WTC11 (cell line): ENCODE data around the gene CPT1B. TPM values are rescaled to one million over a fixed set of nuclear protein-coding genes. Genes with fewer than 3 reads are reported as not detected.

ENCODE experiments used
- AR ChIP-seq: fragments of 250-450 bp; sonication (Bioruptor Pico); IDR thresholded peaks from 2 replicates; pipeline ENCODE4 v1.9.0; 2021; ENCODE audit warnings: mild to moderate bottlenecking
- CDX4 ChIP-seq: fragments of 250-450 bp; sonication (Bioruptor Pico); IDR thresholded peaks from 2 replicates; pipeline ENCODE4 v1.9.0; 2021; ENCODE audit warnings: moderate library complexity, mild to moderate bottlenecking, inconsistent platforms, borderline replicate concordance
- EMX1 ChIP-seq: fragments of 250-450 bp; sonication (Bioruptor Pico); IDR thresholded peaks from 2 replicates; pipeline ENCODE4 v1.8.0; 2021; ENCODE audit warnings: mild to moderate bottlenecking
- ETV6 ChIP-seq: sonication (generic); formaldehyde crosslinking; IDR thresholded peaks from 2 replicates; pipeline ENCODE4 v1.8.1; 2022; ENCODE audit warnings: mild to moderate bottlenecking, missing genetic modification reagents
- GABPB1 ChIP-seq: sonication (generic); formaldehyde crosslinking; IDR thresholded peaks from 2 replicates; pipeline ENCODE4 v1.8.1; 2023; ENCODE audit warnings: mild to moderate bottlenecking, missing genetic modification reagents
- JUN ChIP-seq: sonication (generic); formaldehyde crosslinking; IDR thresholded peaks from 2 replicates; pipeline ENCODE4 v1.8.0; 2023; ENCODE audit warnings: mild to moderate bottlenecking, missing genetic modification reagents
- MLX ChIP-seq: sonication (generic); formaldehyde crosslinking; IDR thresholded peaks from 2 replicates; pipeline ENCODE4 v1.8.1; 2023; ENCODE audit warnings: mild to moderate bottlenecking, missing genetic modification reagents, moderate library complexity
- NFE2L1 ChIP-seq: sonication (generic); formaldehyde crosslinking; IDR thresholded peaks from 2 replicates; pipeline ENCODE4 v1.8.1; 2023; ENCODE audit warnings: missing genetic modification reagents
- NR1H2 ChIP-seq: sonication (generic); formaldehyde crosslinking; IDR thresholded peaks from 2 replicates; pipeline ENCODE4 v1.9.0; 2021; ENCODE audit warnings: mild to moderate bottlenecking, moderate library complexity, missing genetic modification reagents
- NR2C2 ChIP-seq: sonication (generic); formaldehyde crosslinking; IDR thresholded peaks from 2 replicates; pipeline ENCODE4 v1.8.0; 2022; ENCODE audit warnings: mild to moderate bottlenecking, missing genetic modification reagents
- PRDM15 ChIP-seq: sonication (generic); formaldehyde crosslinking; IDR thresholded peaks from 2 replicates; pipeline ENCODE4 v1.8.0; 2022; ENCODE audit warnings: missing genetic modification reagents
- SP1 ChIP-seq: sonication (generic); formaldehyde crosslinking; conservative IDR thresholded peaks from 2 replicates; pipeline ENCODE4 v1.8.1; 2022; ENCODE audit warnings: missing genetic modification reagents
- STAT6 ChIP-seq: sonication (generic); formaldehyde crosslinking; conservative IDR thresholded peaks from 2 replicates; pipeline ENCODE4 v1.8.1; 2023; ENCODE audit warnings: mild to moderate bottlenecking, low read depth, missing genetic modification reagents, moderate library complexity
- TCF7 ChIP-seq: sonication (generic); formaldehyde crosslinking; IDR thresholded peaks from 2 replicates; pipeline ENCODE4 v1.8.0; 2022; ENCODE audit warnings: mild to moderate bottlenecking, low read depth, missing genetic modification reagents, moderate library complexity
- TEAD4 ChIP-seq: sonication (generic); formaldehyde crosslinking; IDR thresholded peaks from 2 replicates; pipeline ENCODE4 v1.8.0; 2022; ENCODE audit warnings: mild to moderate bottlenecking, missing genetic modification reagents
- TP53 ChIP-seq: sonication (generic); formaldehyde crosslinking; IDR thresholded peaks from 2 replicates; pipeline ENCODE4 v1.8.1; 2023; ENCODE audit warnings: mild to moderate bottlenecking, missing genetic modification reagents
- USF2 ChIP-seq: sonication (generic); formaldehyde crosslinking; IDR thresholded peaks from 2 replicates; pipeline ENCODE4 v1.8.1; 2023; ENCODE audit warnings: mild to moderate bottlenecking, missing genetic modification reagents, moderate library complexity
- ZBTB43 ChIP-seq: sonication (generic); formaldehyde crosslinking; IDR thresholded peaks from 2 replicates; pipeline ENCODE4 v1.8.1; 2023; ENCODE audit warnings: mild to moderate bottlenecking, missing genetic modification reagents
- ZMAT4 ChIP-seq: fragments of 250-450 bp; sonication (Bioruptor Pico); IDR thresholded peaks from 2 replicates; pipeline ENCODE4 v1.9.0; 2021; ENCODE audit warnings: mild to moderate bottlenecking
- ZNF121 ChIP-seq: sonication (generic); formaldehyde crosslinking; IDR thresholded peaks from 2 replicates; pipeline ENCODE4 v1.8.0; 2023; ENCODE audit warnings: missing genetic modification reagents
- ZNF138 ChIP-seq: sonication (generic); formaldehyde crosslinking; conservative IDR thresholded peaks from 2 replicates; pipeline ENCODE4 v1.8.1; 2022; ENCODE audit warnings: mild to moderate bottlenecking, moderate library complexity, missing genetic modification reagents
- ZNF317 ChIP-seq: sonication (generic); formaldehyde crosslinking; IDR thresholded peaks from 2 replicates; pipeline ENCODE4 v1.8.1; 2023; ENCODE audit warnings: low read depth, mild to moderate bottlenecking, moderate library complexity, missing genetic modification reagents, borderline replicate concordance
- ZNF416 ChIP-seq: fragments of 250-450 bp; sonication (Bioruptor Pico); IDR thresholded peaks from 2 replicates; pipeline ENCODE4 v1.9.0; 2021; ENCODE audit warnings: mild to moderate bottlenecking, inconsistent platforms
- ZNF512 ChIP-seq: sonication (generic); formaldehyde crosslinking; IDR thresholded peaks from 2 replicates; pipeline ENCODE4 v1.8.1; 2022; ENCODE audit warnings: missing genetic modification reagents, borderline replicate concordance
- total RNA-seq: library from RNA; stranded (reverse); gene quantifications from 3 replicates; pipeline ENCODE4 v1.2.3, GENCODE V29; 2021

Gene CPT1B
- total RNA-seq, 1 experiment from 2014 or later, result 33.7 TPM

- TF ChIP-seq PRDM15 (CRISPR knock-in tag) (peak; percentile 82), ZNF512 (peak; percentile 90; the same call in 1 of the 2 replicates), STAT6 (CRISPR knock-in tag) (0 out of 2 replicates have a peak, but pooled peaks have one; percentile 60), EMX1 (CRISPR knock-in tag) (peak; percentile 43; the same call in 1 of the 2 replicates), ZNF416 (CRISPR knock-in tag) (0 out of 2 replicates have a peak, but pooled peaks have one; percentile 40), AR (CRISPR knock-in tag) (no peak), ZMAT4 (CRISPR knock-in tag) (no peak), GABPB1 (peak; percentile 80; the same call in 1 of the 2 replicates), ETV6 (CRISPR knock-in tag) (peak; percentile 96), ZBTB43 (peak; percentile 97), TP53 (CRISPR knock-in tag) (peak; percentile 96), NFE2L1 (CRISPR knock-in tag) (peak; percentile 96), ZNF317 (CRISPR knock-in tag) (peak; percentile 84), ZNF121 (CRISPR knock-in tag) (peak; percentile 90), ZNF138 (0 out of 2 replicates have a peak, but pooled peaks have one; percentile 35), NR2C2 (peak; percentile 87), MLX (CRISPR knock-in tag) (peak; percentile 96; the same call in 1 of the 2 replicates), TEAD4 (CRISPR knock-in tag) (peak; percentile 99), CDX4 (CRISPR knock-in tag) (no peak), JUN (CRISPR knock-in tag) (peak; percentile 99), USF2 (CRISPR knock-in tag) (peak; percentile 58), TCF7 (peak; percentile 99), NR1H2 (CRISPR knock-in tag) (peak; percentile 94), SP1 (CRISPR knock-in tag) (peak; percentile 62; the same call in 1 of the 2 replicates)
Measured at GRCh38 chr22:50599816-50600455, 21.7 kb upstream of the CPT1B start (continued).
